Smooth muscle cell (in vitro differentiated cells): ENCODE results near the gene LBH. TPM values are rescaled to one million over a fixed set of nuclear protein-coding genes. Genes with fewer than 3 reads are reported as not detected.

Experiments
- DNase-seq: peaks from one replicate; lab custom pipeline; 2025; ENCODE audit not compliant: unreplicated experiment; lab: John Stamatoyannopoulos, UW
- H2AFZ ChIP-seq: fragments of 200-600 bp; sonication (generic); 2 replicates; pipeline ENCODE4 v1.6.0; 2016; ENCODE audit warnings: antibody characterized with exemption, low read depth, mild to moderate bottlenecking
- H3F3A ChIP-seq: fragments of 200-600 bp; sonication (generic); 2 replicates; pipeline ENCODE4 v1.6.0; 2017; ENCODE audit warnings: antibody characterized with exemption, low read depth
- H3K27ac ChIP-seq: fragments of 200-600 bp; sonication (generic); 2 replicates; pipeline ENCODE4 v1.5.1; 2016; ENCODE audit warnings: low read depth, mild to moderate bottlenecking
- H3K27me3 ChIP-seq: fragments of 200-600 bp; sonication (generic); 2 replicates; pipeline ENCODE4 v1.6.1; 2016; ENCODE audit warnings: low read depth, mild to moderate bottlenecking
- H3K36me3 ChIP-seq: fragments of 200-600 bp; sonication (generic); 2 replicates; pipeline ENCODE4 v1.5.1; 2016; ENCODE audit warnings: low read depth
- H3K4me1 ChIP-seq: fragments of 200-600 bp; sonication (generic); 2 replicates; pipeline ENCODE4 v1.5.1; 2016; ENCODE audit warnings: low read depth
- H3K4me2 ChIP-seq: fragments of 200-600 bp; sonication (generic); 2 replicates; pipeline ENCODE4 v1.6.0; 2016; ENCODE audit warnings: mild to moderate bottlenecking
- H3K4me3 ChIP-seq: fragments of 200-600 bp; sonication (generic); 2 replicates; pipeline ENCODE4 v1.5.1; 2016; ENCODE audit warnings: mild to moderate bottlenecking
- H3K79me2 ChIP-seq: fragments of 200-600 bp; sonication (generic); 2 replicates; pipeline ENCODE4 v1.6.0; 2016; ENCODE audit warnings: low read depth, mild to moderate bottlenecking
- H3K9ac ChIP-seq: fragments of 200-600 bp; sonication (generic); 2 replicates; pipeline ENCODE4 v1.6.0; 2016; ENCODE audit warnings: low read depth
- H3K9me3 ChIP-seq: fragments of 200-600 bp; sonication (generic); replicated peaks from 2 replicates; pipeline ENCODE4 v1.5.1; 2016; ENCODE audit warnings: low read depth
- H4K20me1 ChIP-seq: fragments of 200-600 bp; sonication (generic); 2 replicates; pipeline ENCODE4 v1.6.0; 2016; ENCODE audit warnings: low read depth
- WGBS: methylation state at CpG from one replicate; pipeline ENCODE4 v1.1.7; 2016; ENCODE audit warnings: low lambda C conversion rate; 5-methylcytosine and 5-hydroxymethylcytosine counted together
- polyA plus RNA-seq: library from polyadenylated mRNA; unstranded; fragments of >200 nt; fragmentation: Nextera tagmentation; extraction: Ambion mirVana; gene quantifications from 2 replicates; pipeline ENCODE4 v1.2.1, GENCODE V29; 2016
- total RNA-seq: library from RNA; depleted of rRNA; stranded (reverse); fragments of >200 nt; gene quantifications from 2 replicates; pipeline ENCODE4 v1.2.3, GENCODE V29; 2014
- TF ChIP-seq, protein P1 (sequence below): fragments of 200-600 bp; sonication (generic); IDR thresholded peaks from 2 replicates; pipeline ENCODE4 v1.5.1; 2017; ENCODE audit warnings: borderline replicate concordance, mild to moderate bottlenecking, antibody characterized with exemption; ENCODE audit not compliant: insufficient read depth, poor library complexity, severe bottlenecking

LBH gene
- total and polyA plus RNA-seq, 2 experiments from 2014 or later = 31.0 to 35.2 TPM

DNA sequence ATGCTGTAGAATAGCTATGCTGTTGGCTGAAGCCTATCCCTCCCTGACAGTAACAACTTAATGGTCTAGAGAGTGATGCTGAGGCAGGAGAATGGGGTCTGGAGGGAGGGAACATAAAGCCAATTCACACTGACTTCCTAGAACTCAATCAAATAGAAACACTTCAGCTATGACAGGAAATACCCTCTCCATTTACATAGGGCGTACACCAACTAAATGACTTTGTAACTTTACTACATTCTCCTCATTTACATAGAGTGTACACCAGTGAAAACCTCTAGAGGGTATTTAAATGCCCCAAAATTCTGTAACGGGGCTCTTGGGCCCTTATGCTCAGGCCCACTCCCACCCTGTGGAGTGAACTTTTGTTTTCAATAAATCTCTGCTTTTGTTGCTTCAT lies 43.0 kb upstream of the LBH start:
- H3K36me3 ChIP-seq = no peaks in the 10 kb centered on the region
- no peak overlapping the region for H3K9ac ChIP-seq
- TF ChIP-seq, protein P1, sequence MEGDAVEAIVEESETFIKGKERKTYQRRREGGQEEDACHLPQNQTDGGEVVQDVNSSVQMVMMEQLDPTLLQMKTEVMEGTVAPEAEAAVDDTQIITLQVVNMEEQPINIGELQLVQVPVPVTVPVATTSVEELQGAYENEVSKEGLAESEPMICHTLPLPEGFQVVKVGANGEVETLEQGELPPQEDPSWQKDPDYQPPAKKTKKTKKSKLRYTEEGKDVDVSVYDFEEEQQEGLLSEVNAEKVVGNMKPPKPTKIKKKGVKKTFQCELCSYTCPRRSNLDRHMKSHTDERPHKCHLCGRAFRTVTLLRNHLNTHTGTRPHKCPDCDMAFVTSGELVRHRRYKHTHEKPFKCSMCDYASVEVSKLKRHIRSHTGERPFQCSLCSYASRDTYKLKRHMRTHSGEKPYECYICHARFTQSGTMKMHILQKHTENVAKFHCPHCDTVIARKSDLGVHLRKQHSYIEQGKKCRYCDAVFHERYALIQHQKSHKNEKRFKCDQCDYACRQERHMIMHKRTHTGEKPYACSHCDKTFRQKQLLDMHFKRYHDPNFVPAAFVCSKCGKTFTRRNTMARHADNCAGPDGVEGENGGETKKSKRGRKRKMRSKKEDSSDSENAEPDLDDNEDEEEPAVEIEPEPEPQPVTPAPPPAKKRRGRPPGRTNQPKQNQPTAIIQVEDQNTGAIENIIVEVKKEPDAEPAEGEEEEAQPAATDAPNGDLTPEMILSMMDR = no peak
- no peak overlapping the region for H3K4me3 ChIP-seq
- no peak overlapping the region for H3K4me2 ChIP-seq
- 91% methylated on average over 2 of the region's 2 CpGs for WGBS
- H3K79me2 ChIP-seq = no peaks in the 10 kb centered on the region
- no peaks in the 10 kb centered on the region for H3K9me3 ChIP-seq
- no peaks in the 10 kb centered on the region for H3K27me3 ChIP-seq
- no peaks in the 10 kb centered on the region for H4K20me1 ChIP-seq
- H3F3A ChIP-seq = no peaks in the 10 kb centered on the region
- DNase-seq = no peak
- no peak overlapping the region for H3K27ac ChIP-seq
- no peak overlapping the region for H2AFZ ChIP-seq
- no peaks in the 10 kb centered on the region for H3K4me1 ChIP-seq

DNA sequence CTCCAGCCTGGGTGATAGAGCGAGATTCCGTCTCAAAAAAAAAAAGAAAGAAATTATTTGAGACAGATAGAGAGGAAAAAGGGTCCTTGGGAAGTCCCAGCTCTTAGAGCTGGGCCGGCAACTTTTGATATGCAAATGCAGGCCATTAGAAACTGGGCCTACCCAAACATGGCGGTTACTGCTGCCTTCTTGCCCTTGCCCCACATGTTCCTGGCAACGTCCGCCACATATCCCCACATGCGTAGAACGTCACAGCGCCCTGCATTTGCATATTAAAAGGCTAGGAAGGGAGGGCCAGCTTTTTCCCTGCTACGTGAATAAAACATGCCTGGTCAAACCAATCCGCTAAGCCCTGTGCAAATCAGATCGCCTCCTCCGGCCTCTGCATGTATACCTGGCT lies 40.7 kb upstream of the LBH start:
- WGBS = 94% methylated on average over 13 of the region's 13 CpGs
- Histone ChIP-seq H3F3A (no peaks in the 10 kb centered on the region), H2AFZ (no peak overlapping the region), H3K9ac (no peak overlapping the region), H3K79me2 (no peaks in the 10 kb centered on the region), H3K4me3 (no peak overlapping the region), H4K20me1 (no peaks in the 10 kb centered on the region), H3K4me2 (no peak overlapping the region), H3K27me3 (no peaks in the 10 kb centered on the region), H3K4me1 (no peaks in the 10 kb centered on the region), H3K36me3 (no peaks in the 10 kb centered on the region), H3K9me3 (no peaks in the 10 kb centered on the region), H3K27ac (no peak overlapping the region)
- TF ChIP-seq, protein P1 = no peak
- DNase-seq = no peak

DNA sequence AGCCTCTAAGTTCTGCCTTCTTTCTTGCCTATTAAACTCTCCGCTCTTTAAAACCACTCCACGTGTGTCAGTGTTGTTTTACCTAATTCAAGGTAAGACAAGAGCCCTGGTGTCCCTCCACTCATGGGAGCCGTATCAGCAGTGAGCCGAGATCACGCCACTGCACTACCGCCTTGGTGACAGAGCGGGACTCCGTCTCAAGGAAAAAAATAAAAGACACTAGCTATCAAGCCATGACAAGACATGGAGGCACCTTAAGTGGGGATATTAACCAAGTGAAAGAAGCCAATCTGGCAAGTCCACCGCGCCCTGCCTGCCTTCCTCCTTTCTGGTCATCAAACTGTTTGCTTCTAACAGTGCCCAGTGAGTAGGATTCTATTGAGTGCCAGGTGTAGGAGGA lies 40.2 kb upstream of the LBH start:
- H3K9ac ChIP-seq = no peak overlapping the region
- no peak overlapping the region for H3K27ac ChIP-seq
- H3K27me3 ChIP-seq = no peaks in the 10 kb centered on the region
- H3K9me3 ChIP-seq = no peaks in the 10 kb centered on the region
- H3K79me2 ChIP-seq = no peaks in the 10 kb centered on the region
- no peaks in the 10 kb centered on the region for H3F3A ChIP-seq
- no peak overlapping the region for H3K4me3 ChIP-seq
- 98% methylated on average over 10 of the region's 10 CpGs for WGBS
- no peak for DNase-seq
- no peaks in the 10 kb centered on the region for H3K36me3 ChIP-seq
- no peak overlapping the region for H3K4me2 ChIP-seq
- H2AFZ ChIP-seq = no peak overlapping the region
- H4K20me1 ChIP-seq = no peaks in the 10 kb centered on the region
- no peaks in the 10 kb centered on the region for H3K4me1 ChIP-seq
- TF ChIP-seq, protein P1 = no peak

DNA sequence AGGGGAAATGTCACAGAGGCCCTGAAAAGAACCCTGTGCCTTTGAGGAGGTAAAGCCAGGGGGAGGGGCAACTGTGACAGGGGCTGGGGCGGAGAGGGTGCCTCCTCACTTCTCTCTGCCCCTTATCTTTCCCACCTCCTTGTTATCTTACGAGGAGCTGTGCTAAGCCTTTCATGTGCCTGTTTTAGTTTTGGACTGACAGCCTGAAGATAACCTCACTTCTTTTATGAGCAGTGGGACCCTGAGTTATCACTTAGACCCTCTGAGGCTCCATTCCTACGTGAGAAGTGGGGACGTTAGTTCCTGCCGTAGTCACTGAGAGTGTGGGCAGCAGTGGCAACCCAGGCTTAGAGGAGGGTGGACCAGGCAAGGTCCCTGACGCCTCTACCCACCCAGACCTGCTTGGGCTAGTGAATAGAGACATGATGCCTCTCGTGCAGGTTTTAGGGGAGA lies 39.5 kb upstream of the LBH start:
- TF ChIP-seq, protein P1 = no peak

More for the DNA sequence above, 39.5 kb upstream of the LBH start:
- H3K4me2 ChIP-seq = no peak overlapping the region
- no peaks in the 10 kb centered on the region for H3F3A ChIP-seq
- H3K36me3 ChIP-seq = no peaks in the 10 kb centered on the region
- no peaks in the 10 kb centered on the region for H3K27me3 ChIP-seq
- no peak overlapping the region for H3K9ac ChIP-seq
- H3K4me1 ChIP-seq = no peaks in the 10 kb centered on the region
- no peak overlapping the region for H3K4me3 ChIP-seq
- H4K20me1 ChIP-seq = no peaks in the 10 kb centered on the region
- 35% methylated on average over 7 of the region's 7 CpGs for WGBS
- no peak for DNase-seq
- H3K9me3 ChIP-seq = no peaks in the 10 kb centered on the region
- H2AFZ ChIP-seq = no peak overlapping the region
- H3K79me2 ChIP-seq = no peaks in the 10 kb centered on the region
- H3K27ac ChIP-seq = no peak overlapping the region
